ENCODE results near the gene DIAPH1. TPM values are rescaled to one million over a fixed set of nuclear protein-coding genes. Genes with fewer than 3 reads are reported as not detected.

DIAPH1 gene
- total RNA-seq, 1 experiment from 2014 or later = 117 TPM

- no peak overlapping the region for H2BK12ac ChIP-seq (ENCODE audit: insufficient read length, low read depth, low read length)
- H2AFZ ChIP-seq (ENCODE audit: low read length) = no peak overlapping the region
- no peak overlapping the region for H3K4me2 ChIP-seq (ENCODE audit: insufficient read depth, insufficient read length, low read length)
- H3K56ac ChIP-seq (ENCODE audit: insufficient read length, low read depth, low read length) = no peak overlapping the region
- no peak overlapping the region for H3T11ph ChIP-seq (ENCODE audit: low read length)
- no peak for TF ChIP-seq CTCF (conservative IDR thresholded peaks at IDR 0.05)
- H3K9ac ChIP-seq (ENCODE audit: extremely low read depth, insufficient read length, low read length) = no peak overlapping the region
- H4K8ac ChIP-seq (replicated peaks; ENCODE audit: insufficient read length, low read depth, low read length) = no peak overlapping the region
- Mint-ChIP-seq H3K9me3 (no peaks in the 10 kb centered on the region; a peak in 1 of 5 replicates), H3K27ac (no peak overlapping the region; a peak in 1 of 7 replicates), H3K4me3 (no peak overlapping the region), H3K4me1 (peaks cover 52 to 59% of the 10 kb centered on the region in 2 experiments), H3K36me3 (ENCODE audit: insufficient read depth in 1 of 3, low read depth in 3 of 3) (peaks cover 9 to 16% (median 13%) of the 10 kb centered on the region in 3 experiments), H3K27me3 (ENCODE audit: low read depth) (peaks cover 3% of the 10 kb centered on the region; the same call in 1 of the 2 replicates)
- no peak overlapping the region for H3K14ac ChIP-seq (ENCODE audit: insufficient read depth, low read length)
- no peak overlapping the region for H4K91ac ChIP-seq (ENCODE audit: insufficient read length, low read depth, low read length)
- H2AK5ac ChIP-seq (ENCODE audit: insufficient read length, low read length) = no peak overlapping the region
- no CpG with 5 or more reads among the region's 14 CpGs for WGBS (ENCODE audit: extremely low coverage, insufficient read length, low lambda C conversion rate)
- H3K79me2 ChIP-seq (ENCODE audit: insufficient read depth, low read length) = no peaks in the 10 kb centered on the region
- no peaks in the 10 kb centered on the region for H4K20me1 ChIP-seq (ENCODE audit: control insufficient read depth, insufficient read depth, insufficient read length)
- no peak overlapping the region for H2BK5ac ChIP-seq (ENCODE audit: insufficient read length, low read length)
- H3K18ac ChIP-seq (ENCODE audit: insufficient read length, low read depth, low read length) = no peak overlapping the region
- H3K4ac ChIP-seq (ENCODE audit: low read depth, low read length) = no peak overlapping the region
- no peaks in the 10 kb centered on the region for H3K79me1 ChIP-seq (ENCODE audit: insufficient read depth, low read depth, low read length, poor library complexity, severe bottlenecking)
- no peak overlapping the region for H3K27ac ChIP-seq (ENCODE audit: insufficient read length, low read depth, low read length)
- H3K23ac ChIP-seq (ENCODE audit: insufficient read length, low read depth, low read length) = no peak overlapping the region
- no peak overlapping the region for H4K5ac ChIP-seq (ENCODE audit: insufficient read length, low read depth, low read length)
- H2BK15ac ChIP-seq (ENCODE audit: low read depth, low read length) = no peak overlapping the region
- H3K27me3 ChIP-seq (ENCODE audit: insufficient read depth, low read length) = no peaks in the 10 kb centered on the region
- DNase-seq = no peak
- H2BK120ac ChIP-seq (ENCODE audit: low read depth, low read length, poor library complexity, severe bottlenecking) = no peak overlapping the region
- H3K4me1 ChIP-seq (ENCODE audit: insufficient read depth, low read length) = peaks cover 4% of the 10 kb centered on the region; the same call in 1 of the 2 replicates
- H3K9me3 ChIP-seq (ENCODE audit: control insufficient read depth, low read depth, low read length) = no peaks in the 10 kb centered on the region
- H2BK20ac ChIP-seq (ENCODE audit: low read depth, low read length, poor library complexity, severe bottlenecking) = no peak overlapping the region
- H3K23me2 ChIP-seq (ENCODE audit: insufficient read length, low read depth, low read length, poor library complexity, severe bottlenecking) = peaks cover 17% of the 10 kb centered on the region
These were observed 107.8 kb downstream of the DIAPH1 start for GRCh38 chr5:141510850-141511601.

Measured in H9 (cell line).